ENCODE data around the gene TLR8. TPM values are rescaled to one million over a fixed set of nuclear protein-coding genes. Genes with fewer than 3 reads are reported as not detected.

TLR8 gene
- polyA plus RNA-seq, 2 of the 4 experiments (the other 2 are of a cell fraction): not detected

DNA sequence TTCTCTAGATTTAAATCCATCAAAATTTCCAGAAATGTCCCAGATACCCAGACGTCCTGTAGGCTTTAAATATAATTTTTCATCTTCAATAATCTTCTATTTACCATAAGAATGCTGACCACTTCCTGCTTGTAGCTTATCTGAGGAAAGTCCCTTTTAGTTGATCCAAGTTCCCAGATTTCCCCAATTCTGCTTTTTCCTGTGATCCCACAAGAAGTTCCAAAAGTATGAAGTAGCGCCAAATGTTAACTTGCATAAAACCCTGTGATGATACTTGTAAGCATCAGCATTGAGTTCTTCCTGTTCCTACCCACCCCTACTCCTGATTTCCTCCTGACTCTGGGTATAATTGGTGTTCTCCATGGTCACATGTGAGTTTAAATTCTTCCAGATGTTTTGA, 10.6 kb upstream of the TLR8 start:
- no peaks in the 10 kb centered on the region for H3K9me3 ChIP-seq
- H3K27ac ChIP-seq: no peak overlapping the region
- FAIRE-seq: no peak
- POLR2A ChIA-PET: no interaction called here
- CTCF ChIA-PET: no interaction called here
- DNase-seq (ENCODE audit: low read depth in 1 of 2, low spot score in 1 of 2): no peak
- no peak for ATAC-seq
- TF ChIP-seq ZFP36 (IDR thresholded peaks at IDR 0.05; ENCODE audit: borderline replicate concordance, partially characterized antibody) (no peak), HOXA7 (CRISPR knock-in tag; IDR thresholded peaks at IDR 0.05) (no peak), EP300 (IDR thresholded peaks at IDR 0.05) (no peak), FOXS1 (CRISPR knock-in tag; IDR thresholded peaks at IDR 0.05) (no peak), RNF2 (IDR thresholded peaks at IDR 0.05; ENCODE audit: borderline replicate concordance, low read depth) (no peak), GATA3 (IDR thresholded peaks at IDR 0.05; ENCODE audit: borderline replicate concordance) (no peak), SREBF2 (IDR thresholded peaks at IDR 0.05) (no peak), SMC3 (IDR thresholded peaks at IDR 0.05) (no peak), CEBPB (IDR thresholded peaks at IDR 0.05) (no peak), RARB (CRISPR knock-in tag; IDR thresholded peaks at IDR 0.05) (no peak), HEYL (CRISPR knock-in tag; IDR thresholded peaks at IDR 0.05) (no peak), EHMT2 (IDR thresholded peaks at IDR 0.05; ENCODE audit: low read depth) (no peak)
- TF ChIP-seq, protein P1, sequence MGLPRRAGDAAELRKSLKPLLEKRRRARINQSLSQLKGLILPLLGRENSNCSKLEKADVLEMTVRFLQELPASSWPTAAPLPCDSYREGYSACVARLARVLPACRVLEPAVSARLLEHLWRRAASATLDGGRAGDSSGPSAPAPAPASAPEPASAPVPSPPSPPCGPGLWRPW (IDR thresholded peaks at IDR 0.05): no peak
- TF ChIP-seq, protein P2, sequence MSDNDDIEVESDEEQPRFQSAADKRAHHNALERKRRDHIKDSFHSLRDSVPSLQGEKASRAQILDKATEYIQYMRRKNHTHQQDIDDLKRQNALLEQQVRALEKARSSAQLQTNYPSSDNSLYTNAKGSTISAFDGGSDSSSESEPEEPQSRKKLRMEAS (IDR thresholded peaks at IDR 0.05): no peak
- no peaks in the 10 kb centered on the region for H3K4me1 ChIP-seq
- WGBS (ENCODE audit: missing lambda C conversion rate): 52% methylated on average over 2 of the region's 2 CpGs
- H3K4me2 ChIP-seq: no peak overlapping the region
- no peak overlapping the region for H3K4me3 ChIP-seq

DNA sequence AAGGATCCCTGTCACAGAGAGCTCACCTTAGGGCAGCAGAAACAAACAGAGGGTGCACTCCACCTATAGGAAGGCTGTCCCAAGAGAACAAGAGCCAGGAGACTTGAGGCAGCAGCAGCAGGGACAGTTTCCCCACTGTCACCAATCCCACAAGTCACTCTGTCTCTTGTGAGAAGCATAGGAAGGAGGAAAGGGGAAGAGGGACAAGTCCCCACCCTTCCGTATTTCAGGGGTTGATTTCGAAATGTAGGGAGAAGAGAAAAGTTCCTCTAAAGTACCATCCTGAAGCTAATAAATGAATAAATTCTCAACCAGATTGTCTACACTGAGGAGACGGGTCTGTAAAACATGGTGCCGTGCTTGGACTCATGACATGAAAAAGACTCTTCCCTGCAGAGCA, 9.5 kb upstream of the TLR8 start:
- no peak for ATAC-seq
- TF ChIP-seq ESRRA (IDR thresholded peaks at IDR 0.05; ENCODE audit: borderline replicate concordance, low read length): no peak
- TF ChIP-seq NR3C1 (IDR thresholded peaks at IDR 0.05): no peak
- TF ChIP-seq, protein P1 (IDR thresholded peaks at IDR 0.05): no peak
- TF ChIP-seq TFCP2L1 (CRISPR knock-in tag; IDR thresholded peaks at IDR 0.05): no peak
- TF ChIP-seq CBX2 (IDR thresholded peaks at IDR 0.05; ENCODE audit: borderline replicate concordance, low read depth): no peak
- TF ChIP-seq RARB (CRISPR knock-in tag; IDR thresholded peaks at IDR 0.05): no peak
- no peak for TF ChIP-seq RCOR1 (IDR thresholded peaks at IDR 0.05; ENCODE audit: low read depth, low read length)
- TF ChIP-seq ZFP36 (IDR thresholded peaks at IDR 0.05; ENCODE audit: borderline replicate concordance, partially characterized antibody): no peak
- TF ChIP-seq, protein P3, sequence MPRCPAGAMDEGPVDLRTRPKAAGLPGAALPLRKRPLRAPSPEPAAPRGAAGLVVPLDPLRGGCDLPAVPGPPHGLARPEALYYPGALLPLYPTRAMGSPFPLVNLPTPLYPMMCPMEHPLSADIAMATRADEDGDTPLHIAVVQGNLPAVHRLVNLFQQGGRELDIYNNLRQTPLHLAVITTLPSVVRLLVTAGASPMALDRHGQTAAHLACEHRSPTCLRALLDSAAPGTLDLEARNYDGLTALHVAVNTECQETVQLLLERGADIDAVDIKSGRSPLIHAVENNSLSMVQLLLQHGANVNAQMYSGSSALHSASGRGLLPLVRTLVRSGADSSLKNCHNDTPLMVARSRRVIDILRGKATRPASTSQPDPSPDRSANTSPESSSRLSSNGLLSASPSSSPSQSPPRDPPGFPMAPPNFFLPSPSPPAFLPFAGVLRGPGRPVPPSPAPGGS (IDR thresholded peaks at IDR 0.05): no peak
- no peak for TF ChIP-seq CHD2 (IDR thresholded peaks at IDR 0.05; ENCODE audit: low read length, partially characterized antibody)
- TF ChIP-seq FOSB (CRISPR knock-in tag; IDR thresholded peaks at IDR 0.05): no peak
- TF ChIP-seq, protein P2 (IDR thresholded peaks at IDR 0.05): no peak
- TF ChIP-seq, protein P4, sequence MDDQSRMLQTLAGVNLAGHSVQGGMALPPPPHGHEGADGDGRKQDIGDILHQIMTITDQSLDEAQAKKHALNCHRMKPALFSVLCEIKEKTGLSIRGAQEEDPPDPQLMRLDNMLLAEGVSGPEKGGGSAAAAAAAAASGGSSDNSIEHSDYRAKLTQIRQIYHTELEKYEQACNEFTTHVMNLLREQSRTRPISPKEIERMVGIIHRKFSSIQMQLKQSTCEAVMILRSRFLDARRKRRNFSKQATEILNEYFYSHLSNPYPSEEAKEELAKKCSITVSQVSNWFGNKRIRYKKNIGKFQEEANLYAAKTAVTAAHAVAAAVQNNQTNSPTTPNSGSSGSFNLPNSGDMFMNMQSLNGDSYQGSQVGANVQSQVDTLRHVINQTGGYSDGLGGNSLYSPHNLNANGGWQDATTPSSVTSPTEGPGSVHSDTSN (IDR thresholded peaks at IDR 0.05): no peak
- no peak for TF ChIP-seq ZC3H11A (IDR thresholded peaks at IDR 0.05)
- TF ChIP-seq ZNF302 (CRISPR knock-in tag; IDR thresholded peaks at IDR 0.05): no peak
- TF ChIP-seq NFE2L2 (conservative IDR thresholded peaks at IDR 0.05; ENCODE audit: low read length): no peak
- TF ChIP-seq EP300 (IDR thresholded peaks at IDR 0.05): no peak
- no peak for TF ChIP-seq HOXB5 (CRISPR knock-in tag; IDR thresholded peaks at IDR 0.05)
- WGBS (ENCODE audit: missing lambda C conversion rate): 80% methylated on average over 4 of the region's 4 CpGs
- no peak for FAIRE-seq
- CTCF ChIA-PET: interaction anchor here (1.4 to 1.5 kb wide), 2 partner anchors 50 to 82 kb away, joined by 5 to 6 read pairs; no protein-coding TSS in a partner anchor
- POLR2A ChIA-PET: no interaction called here
- H3K27ac ChIP-seq: no peak overlapping the region
- no peak for DNase-seq (ENCODE audit: low read depth in 1 of 2, low spot score in 1 of 2)
- H3K9me3 ChIP-seq: no peaks in the 10 kb centered on the region
- no peak overlapping the region for H3K4me2 ChIP-seq
- H3K4me3 ChIP-seq: no peak overlapping the region
- H3K4me1 ChIP-seq: no peaks in the 10 kb centered on the region

Measured in A549 (cell line).